ENCODE data around the gene SORCS1.

Gene SORCS1

DNA sequence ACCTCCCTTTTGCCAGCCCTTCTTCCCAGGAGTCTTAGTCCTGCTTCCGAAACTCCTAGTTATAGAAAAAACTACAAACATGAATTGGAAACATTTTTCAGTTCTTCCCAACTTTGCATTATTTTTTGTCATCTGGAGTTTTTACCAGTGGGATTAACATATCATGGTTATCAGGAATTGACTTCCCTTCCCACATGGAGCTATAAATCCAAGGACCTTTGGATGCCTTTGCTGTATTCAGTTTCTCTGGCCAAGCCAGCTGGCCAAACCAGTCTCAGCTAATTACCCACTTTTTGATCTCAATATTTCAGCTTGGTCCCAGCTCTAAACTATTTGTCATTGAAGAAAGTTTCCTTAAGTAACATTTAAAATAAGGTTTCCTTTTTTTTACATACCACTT, 570.6 kb downstream of the SORCS1 start:
- DNase-seq (ENCODE audit: low spot score): no peak

DNA sequence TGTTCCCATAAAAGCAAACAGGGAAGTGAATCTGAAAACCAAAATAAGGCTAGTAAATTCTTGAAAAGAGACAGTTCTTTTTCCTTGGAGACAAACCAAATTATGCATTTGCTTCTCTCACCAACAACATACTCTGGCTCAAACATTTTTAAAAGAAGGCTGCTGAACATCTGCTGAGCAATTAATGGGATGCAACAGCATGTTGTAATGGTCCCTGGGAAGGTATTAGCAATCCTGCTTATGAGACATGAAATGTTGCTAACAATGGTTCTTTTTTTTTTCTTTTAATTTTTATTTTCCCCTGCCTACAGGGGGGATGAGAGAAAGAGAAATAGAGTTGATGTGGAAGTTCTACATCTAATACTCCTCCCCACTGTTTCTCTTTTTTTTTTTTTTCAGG, 572.1 kb downstream of the SORCS1 start:
- no peak for DNase-seq (ENCODE audit: low spot score)

DNA sequence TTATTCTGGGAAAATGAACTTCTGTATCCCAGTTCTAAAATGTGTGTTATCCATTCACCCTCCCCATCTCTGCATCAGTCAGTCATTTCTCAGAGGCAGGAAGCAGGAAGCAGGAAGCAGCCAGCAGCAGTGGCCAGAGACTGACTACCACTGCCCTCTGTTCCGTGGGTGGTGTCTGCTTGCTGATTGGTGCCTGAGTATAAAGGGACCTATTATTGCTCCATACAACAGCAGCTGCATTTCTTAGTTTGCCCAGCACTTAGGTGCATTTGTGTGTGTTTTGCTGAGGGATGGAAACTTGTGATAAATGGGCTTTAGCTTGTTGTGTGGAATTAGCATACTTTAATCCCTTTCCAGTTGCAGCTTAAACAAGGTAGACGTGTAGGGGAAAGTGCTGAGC, 582.2 kb downstream of the SORCS1 start:
- DNase-seq (ENCODE audit: low spot score): no peak

DNA sequence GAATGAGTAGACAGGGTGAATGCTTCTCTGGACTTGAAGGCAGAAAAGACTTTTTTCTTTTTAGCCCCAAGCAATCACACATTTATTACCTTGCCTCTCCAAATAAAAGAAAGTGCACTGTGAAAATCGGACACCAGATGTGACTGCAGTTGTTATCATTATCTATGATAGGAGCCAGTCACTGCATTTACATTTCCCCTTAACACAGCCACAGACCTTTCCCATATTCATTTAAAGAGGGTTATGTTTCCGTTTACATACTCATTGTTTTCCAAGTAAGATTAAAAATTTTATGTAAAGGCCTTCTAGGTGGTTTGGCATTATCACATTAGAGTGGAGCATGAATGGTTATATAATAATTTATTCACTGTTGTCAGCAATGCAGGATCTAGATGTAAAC, 586.8 kb downstream of the SORCS1 start:
- DNase-seq (ENCODE audit: low spot score): no peak

DNA sequence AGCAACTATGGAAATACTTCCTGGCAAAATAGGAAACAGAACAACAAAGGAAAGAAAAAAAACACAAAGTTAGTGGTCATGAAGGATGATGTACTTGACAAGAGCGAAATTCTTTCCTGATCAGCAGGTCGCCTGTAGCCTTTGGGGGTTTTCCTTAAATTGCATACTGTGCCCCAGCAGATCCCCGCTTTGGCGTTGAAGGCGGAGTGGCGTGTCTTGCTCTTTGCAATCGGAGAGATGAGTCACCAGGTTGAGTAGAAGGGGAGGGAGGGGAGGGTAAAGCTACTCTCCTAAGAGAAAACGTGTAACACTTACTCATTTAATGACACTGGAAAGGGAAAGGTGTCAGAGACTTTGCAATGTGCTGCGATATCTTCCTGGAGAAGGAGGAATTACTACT, 587.2 kb downstream of the SORCS1 start:
- DNase-seq (ENCODE audit: low spot score): no peak

DNA sequence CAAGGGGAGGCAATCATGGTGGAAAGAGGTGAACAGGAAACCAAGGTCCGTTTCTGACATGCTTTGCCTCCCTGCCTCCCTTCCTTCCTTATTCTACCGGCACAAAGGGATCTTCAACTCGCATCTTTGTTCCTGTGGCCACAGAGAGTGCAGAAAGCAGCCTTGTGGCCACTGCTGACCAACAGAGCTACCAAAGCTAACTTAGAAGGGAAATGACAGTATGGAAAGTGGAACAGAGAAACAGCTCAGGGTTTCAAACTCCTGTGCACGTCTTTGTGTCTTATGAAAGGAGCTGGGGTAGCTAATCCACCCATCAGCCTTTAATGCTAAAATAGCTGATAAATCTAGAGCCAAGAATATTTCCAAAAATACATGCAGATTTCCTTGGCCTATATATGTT, 588.0 kb downstream of the SORCS1 start:
- DNase-seq (ENCODE audit: low spot score): no peak

DNA sequence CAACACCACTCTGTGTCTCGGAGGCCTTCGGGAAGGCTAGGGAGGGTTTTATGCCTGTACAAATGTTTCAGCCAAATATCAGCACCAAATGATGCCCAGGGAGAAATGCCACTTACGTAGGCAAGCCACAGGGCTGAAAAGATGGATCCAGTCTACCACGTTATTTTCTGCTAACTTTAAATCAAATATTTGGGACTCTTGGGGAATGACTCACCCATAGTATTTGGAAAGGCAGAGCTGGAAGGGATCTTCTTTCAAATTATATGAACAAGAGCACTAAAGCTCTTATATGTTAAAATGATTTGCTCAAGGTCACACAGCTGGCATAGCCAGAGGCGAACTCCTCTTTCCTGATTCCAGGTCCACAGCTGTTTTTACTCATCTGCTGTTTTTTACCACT, 591.4 kb downstream of the SORCS1 start:
- no peak for DNase-seq (ENCODE audit: low spot score)

DNA sequence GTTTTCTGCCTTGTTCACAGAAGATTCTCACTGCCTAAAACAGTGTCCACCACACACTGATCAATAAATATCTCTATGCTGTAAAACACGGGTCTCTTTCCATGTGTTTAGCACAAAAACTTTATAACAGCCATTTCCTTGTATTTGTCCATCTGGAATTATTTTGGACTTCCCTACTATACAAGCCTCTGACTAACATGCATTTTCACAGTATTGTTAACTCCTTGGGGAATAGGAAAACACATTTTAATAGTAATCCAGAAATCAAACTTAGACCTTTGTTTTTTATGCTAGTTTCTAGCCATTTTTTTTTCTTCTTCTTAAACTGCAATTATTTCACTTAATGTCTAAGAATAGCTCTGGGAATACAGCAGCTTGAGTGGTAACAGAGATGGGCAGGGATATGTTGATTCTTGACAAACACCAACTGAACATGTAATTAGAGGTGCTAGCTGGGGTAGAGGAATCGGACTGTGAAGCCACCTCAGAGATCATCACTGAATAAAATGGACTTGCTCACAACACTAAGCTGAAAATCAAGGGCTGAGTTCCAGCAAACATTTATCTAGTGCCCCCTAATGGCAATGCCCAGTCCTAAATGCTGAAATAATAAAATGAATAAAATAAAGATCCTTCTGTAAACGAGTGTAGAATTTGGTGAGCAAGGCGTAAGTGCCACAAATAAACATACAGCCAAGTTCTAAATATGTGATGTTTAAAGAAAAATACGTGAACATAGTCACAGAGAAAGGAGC, 593.1 kb downstream of the SORCS1 start:
- no peak for DNase-seq (ENCODE audit: low spot score)

DNA sequence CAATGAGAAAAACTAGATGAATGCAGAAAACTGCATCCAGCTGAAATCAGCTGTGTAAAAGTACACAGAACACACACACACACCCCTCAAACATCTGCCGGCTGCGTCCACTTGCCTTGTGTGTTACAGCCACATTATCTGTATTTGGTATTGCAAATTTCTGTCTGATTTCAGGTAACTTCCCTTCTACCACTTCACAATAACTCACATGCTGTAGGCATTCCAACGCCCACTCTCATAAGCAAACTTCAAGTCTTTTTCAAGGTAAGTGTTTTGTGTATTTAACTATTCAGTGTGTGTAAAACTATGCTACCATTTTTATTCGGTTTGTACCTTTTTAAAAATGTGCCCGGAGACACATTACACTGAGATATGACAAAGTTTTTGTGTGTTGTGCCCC, 594.2 kb downstream of the SORCS1 start:
- no peak for DNase-seq (ENCODE audit: low spot score)

DNA sequence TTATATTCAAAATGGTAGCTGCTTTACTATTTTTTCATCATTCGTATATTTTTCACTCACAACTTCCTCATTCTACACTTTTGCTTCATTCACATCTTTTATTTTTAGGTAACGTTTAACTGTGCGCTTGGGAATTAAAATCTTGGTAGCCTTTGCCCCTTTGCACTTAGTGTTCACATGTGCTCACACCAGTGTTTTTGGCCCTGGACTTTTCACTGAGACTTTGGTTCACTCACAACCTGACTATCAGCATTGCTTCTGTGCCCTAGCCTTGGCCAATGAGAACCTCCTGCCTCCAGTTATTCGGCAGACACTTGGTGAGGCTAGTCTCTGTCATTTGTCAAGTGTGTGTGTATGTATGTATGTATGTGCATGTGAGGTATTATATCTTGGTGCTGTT, 596.9 kb downstream of the SORCS1 start:
- no peak for DNase-seq (ENCODE audit: low spot score)

DNA sequence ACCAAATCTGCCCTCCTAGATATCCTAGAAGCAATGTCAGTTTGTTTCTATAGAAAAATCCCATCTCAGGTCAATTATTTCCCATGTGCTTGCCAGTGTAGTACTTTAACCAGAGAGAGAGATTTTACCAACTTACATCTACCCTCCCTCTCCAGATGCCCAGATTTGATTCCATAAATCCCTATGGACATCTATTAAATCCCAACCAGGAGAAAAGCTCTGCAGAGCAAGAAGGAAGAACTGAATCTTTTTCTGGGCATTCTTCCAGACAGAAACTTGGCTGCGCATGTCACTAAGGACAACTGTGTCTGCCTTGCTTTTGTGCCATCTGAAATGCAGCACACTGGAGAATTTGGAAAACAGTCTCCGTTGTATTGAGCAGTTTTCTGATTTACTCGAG, 597.6 kb downstream of the SORCS1 start:
- DNase-seq (ENCODE audit: low spot score): no peak

DNA sequence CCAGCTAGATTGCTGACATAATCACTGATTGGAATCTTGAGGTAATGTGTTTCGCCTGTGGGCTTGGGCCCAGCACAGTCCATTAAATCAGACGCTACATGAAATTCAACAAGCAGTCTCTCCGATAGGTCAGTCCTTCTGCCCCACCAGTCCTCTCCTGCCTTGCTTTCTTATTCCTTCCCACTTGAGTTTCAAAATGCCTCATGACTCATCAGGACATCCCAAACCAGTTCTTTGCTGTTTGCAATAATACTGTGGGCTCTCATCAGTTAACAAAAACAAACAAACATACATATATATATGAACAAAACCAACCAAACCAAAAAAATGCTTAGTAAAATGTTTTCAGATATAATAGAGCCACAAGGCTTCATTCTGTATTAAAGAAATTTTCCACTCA, 599.0 kb downstream of the SORCS1 start:
- no peak for DNase-seq (ENCODE audit: low spot score)

DNA sequence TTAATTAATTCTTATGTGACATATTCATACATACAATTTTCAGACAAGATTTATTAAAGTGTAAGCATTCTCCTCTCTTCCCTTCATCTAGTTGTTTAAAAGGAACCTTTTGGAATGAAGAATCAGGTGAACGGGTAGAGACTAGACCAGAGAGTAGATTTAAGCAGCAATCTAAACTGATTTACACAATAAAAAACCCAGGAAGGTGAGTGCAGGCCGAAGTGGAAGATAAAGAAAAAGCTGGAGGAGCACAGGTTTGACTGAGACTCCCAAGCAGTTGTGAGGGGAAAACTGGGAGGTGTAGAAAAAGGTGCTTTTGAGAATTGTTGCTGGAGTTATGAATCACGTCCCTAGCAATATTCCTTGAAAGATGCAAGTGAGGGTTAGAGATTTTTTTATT, 601.1 kb downstream of the SORCS1 start:
- DNase-seq (ENCODE audit: low spot score): no peak

DNA sequence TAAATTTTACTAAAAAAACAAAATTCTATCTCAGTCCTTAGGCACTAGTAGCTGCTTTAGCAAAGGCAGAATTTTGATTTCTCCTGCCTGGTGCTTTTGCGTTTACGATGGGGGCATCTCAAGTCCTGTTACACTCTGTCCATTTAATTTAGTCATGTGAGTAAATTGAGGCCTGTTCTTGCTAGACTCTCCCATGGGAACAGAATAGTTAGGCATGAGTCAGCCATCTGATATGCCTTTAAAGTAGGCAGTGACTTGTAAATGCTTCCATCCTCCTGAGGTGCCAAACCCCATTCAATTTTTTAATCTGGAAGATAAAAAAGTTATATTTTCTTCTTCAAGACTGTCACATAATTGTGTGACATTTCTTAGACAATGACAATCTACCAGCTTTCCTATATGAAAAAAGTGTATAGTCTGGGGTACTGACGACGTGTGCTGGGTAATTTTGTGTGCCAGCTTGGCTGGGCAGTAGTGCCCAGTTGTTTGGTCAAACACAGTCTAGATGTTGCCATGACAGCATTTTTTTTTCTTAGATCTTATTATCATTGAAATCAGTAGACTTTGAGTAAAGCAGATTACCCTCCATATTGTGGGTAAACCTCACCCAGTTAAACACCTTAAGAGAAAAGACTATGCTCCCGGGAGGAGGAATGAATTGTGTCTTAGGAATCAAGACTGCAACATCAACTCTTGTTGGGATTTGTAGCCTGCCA, 603.4 kb downstream of the SORCS1 start:
- no peak for DNase-seq (ENCODE audit: low spot score)

DNA sequence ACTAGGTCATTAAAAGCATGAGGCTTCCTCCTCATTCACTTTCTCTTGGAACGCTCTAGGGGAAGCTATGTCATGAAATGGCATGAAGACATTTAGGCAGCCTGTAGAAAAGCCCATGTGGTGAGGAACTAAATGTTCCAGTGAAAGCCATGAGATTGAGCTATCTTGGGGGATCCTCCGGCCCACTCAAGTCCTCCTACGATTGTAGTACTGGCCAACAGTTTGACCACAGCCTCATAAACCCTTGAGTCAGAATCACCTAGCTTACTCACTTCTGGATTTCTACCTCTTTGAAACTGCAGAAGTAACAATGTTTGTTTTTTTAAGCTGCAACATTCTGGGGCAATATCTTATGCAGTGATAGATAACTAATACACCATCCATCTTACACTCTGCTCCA, 605.1 kb downstream of the SORCS1 start:
- DNase-seq (ENCODE audit: low spot score): no peak

DNA sequence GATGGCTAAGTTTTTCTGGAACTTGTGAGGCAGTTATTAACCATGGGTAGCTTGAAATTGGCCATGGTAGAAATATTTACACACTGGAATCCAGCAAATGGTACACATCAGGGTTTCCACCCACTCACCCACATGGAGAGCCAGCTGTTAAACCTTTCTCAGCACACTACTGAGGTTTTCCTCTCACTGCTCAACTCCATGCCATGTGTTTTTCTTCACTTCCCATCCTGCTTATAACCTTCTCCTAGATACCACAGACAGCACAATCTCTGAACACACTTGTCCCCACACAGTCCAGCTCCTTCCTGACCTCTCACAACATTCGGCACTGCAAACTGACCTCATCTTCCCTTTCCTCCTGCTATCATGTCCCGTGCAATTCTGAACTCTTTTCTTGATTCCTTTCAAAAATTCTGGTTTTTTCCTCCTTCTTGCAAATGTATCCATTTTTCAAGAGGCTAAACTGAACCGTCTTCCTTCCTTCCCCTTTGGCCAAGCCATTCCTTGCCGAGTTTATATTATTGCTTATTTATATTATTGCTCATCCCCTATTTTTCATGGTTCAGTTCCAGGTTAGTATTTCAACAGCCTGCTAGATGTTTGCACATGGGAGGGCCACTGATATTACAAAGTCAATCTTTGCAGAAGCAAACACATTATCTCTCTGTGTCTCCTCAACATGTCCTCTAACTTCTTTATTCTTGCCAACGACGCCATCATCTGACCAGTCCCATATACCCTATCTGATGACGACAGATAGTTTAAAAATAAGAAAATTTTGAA, 606.4 kb downstream of the SORCS1 start:
- no peak for DNase-seq (ENCODE audit: low spot score)

DNA sequence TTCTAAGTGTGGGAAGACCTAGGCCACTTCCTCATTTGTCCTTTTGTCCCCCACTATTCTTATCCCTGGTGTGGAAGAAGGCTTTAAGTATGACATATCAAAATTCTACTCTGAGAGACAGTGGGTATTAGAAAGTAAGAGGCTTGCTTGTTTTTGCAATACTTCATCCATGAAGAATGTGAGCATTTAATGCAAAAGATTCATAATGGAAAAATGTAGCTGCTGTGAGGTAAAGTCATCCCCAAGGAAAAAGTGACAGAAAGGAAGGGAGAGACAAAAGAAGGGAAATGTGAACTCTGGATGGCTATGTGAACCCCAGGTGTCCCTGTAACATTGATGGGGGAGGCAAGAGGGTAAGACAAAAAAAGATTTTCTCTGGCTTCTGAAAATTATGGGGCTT, 607.5 kb downstream of the SORCS1 start:
- DNase-seq (ENCODE audit: low spot score): no peak

DNA sequence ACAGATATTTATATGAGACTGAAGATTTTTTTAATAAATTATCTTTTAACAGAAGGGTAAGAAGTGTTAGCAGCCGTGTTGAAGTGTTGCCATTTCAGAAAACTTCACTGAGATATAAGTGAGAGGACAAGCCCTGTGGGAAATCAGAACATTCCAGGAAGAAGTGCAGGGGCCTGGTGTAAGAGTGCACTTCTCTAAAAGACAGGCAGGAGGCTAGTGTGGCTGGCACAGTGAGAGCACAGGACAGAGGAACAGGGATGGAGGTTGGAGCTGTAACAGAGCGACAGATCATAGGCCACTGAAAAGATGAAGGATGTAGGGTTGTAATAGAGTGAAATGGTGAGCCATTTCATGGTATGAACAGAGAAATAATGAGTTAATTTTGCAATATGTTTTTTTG, 608.9 kb downstream of the SORCS1 start:
- no peak for DNase-seq (ENCODE audit: low spot score)

DNA sequence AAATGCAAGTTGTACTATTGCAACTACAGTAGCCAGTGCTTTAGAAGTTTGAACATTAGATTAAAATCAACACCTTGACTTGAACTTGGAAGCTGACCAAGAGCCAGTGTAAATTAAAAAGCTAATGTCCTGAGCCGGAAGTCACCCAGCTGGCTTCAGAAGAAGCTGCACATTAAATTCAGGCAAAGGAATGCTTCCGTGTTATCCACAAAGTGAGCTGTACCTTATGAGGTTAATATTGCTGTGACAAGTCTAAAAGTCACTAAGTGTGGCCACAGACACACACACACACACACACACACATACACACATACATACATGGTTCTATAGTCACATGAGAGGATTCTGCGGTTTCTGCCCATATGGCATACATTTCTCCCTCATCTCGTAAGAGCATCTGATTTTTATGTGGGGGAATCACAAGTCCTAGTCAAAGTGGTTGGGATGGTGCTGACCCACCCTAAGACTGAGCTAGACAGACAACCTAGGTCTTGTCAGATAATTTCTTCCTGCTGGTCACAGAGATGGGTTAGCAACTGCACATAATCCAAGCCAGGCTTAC, 612.9 kb downstream of the SORCS1 start:
- no peak for DNase-seq (ENCODE audit: low spot score)

DNA sequence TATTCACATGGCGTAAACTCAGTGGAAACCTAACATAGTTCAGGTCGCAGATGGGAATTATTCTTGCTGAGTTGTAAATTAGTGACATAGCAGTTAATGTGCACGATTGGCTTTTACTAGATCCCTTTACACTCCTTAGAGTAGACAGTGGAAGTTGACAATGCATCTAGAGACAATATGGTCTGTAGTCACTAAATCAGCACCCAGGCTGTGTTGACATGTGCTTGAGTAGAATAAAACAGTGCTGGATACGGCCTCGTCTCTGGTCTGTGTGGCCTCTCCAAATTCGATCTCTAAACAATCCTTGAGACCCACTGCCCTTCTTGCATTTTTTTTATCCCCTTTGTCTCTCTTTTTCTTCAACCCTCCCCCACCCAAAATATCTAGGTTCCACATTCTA, 615.7 kb downstream of the SORCS1 start:
- DNase-seq (ENCODE audit: low spot score): no peak

DNA sequence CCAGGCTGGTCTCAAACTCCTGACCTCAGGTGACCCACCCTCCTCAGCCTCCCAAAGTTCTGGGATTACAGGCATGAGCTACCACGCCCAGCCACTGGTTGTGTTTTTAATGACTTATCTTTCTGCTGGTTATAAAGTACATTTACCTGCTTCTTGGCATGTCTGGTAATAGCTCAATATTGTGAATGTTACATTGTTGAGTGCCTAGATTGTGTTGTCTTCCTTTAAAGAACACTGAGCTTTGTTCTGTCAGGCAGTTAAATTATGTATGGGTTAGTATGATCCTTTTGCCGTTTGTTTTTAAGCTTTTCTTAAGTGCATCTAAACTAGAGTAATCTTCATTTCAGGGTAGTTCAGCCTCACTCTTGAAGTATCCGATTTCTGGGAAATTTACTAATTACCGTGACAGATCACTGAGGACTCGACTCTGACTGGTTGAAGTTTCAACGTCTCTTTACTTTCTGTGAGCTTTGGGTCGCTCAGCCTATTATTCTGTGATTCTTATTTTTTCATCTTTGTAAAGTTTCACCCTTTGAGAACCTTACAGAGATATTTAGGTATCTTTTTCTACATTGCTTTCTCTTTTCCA, 617.4 kb downstream of the SORCS1 start:
- DNase-seq (ENCODE audit: low spot score): no peak

DNA sequence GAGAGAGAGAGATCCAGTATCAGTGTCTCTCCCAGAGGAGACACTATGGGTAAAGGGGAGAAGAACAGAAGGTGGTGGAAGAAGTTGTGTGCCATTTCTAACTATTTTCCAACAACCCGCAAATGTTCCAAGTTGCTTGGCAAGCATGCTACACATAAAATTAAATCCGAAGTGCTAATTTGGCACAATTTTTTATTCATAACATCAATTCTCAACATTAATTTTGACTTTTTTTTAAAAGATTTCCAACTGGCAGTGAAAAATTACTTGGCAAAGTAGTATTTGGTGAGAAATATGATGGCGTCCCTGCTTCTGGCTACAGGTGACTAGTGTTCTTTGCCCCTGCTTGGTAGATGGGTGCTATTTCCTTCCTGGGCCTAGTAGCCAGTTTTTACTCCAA, 622.0 kb downstream of the SORCS1 start:
- no peak for DNase-seq (ENCODE audit: low spot score)

Data from ecto neural progenitor cell (in vitro differentiated cells).